Uterus (tissue), 2 donors: ENCODE data around the gene PMEPA1.

ENCODE experiments used
- CTCF ChIP-seq, 4 experiments: fragments of 200-600 bp in 2 of 4; fragments of 450-650 bp in 2 of 4; sonication (generic) in 2 of 4; IDR thresholded peaks; one replicate each; pipeline ENCODE4 v1.5.1; 2016 to 2019; ENCODE audit warnings: antibody characterized with exemption in 4 of 4, mild to moderate bottlenecking in 2 of 4, moderate library complexity in 1 of 4
- POLR2A ChIP-seq, 2 donors: fragments of 450-650 bp; IDR thresholded peaks; one replicate each; pipeline ENCODE4 v1.6.1; 2016; ENCODE audit warnings: antibody characterized with exemption in 2 of 2, mild to moderate bottlenecking in 1 of 2, moderate library complexity in 1 of 2

- TF ChIP-seq CTCF (IDR thresholded peaks at IDR 0.05) (no peak), POLR2A (IDR thresholded peaks at IDR 0.05) (no peak)
These were observed 50.8 kb downstream of the PMEPA1 start for GRCh38 chr20:57658833-57659516.
